ENCODE data around the gene PCDH15.
"Not testable (repeated sequence)": the region's sequence is repeated elsewhere in the genome, so short reads cannot be mapped to it uniquely, and the experiment has no call there.

The PCDH15 gene

DNA sequence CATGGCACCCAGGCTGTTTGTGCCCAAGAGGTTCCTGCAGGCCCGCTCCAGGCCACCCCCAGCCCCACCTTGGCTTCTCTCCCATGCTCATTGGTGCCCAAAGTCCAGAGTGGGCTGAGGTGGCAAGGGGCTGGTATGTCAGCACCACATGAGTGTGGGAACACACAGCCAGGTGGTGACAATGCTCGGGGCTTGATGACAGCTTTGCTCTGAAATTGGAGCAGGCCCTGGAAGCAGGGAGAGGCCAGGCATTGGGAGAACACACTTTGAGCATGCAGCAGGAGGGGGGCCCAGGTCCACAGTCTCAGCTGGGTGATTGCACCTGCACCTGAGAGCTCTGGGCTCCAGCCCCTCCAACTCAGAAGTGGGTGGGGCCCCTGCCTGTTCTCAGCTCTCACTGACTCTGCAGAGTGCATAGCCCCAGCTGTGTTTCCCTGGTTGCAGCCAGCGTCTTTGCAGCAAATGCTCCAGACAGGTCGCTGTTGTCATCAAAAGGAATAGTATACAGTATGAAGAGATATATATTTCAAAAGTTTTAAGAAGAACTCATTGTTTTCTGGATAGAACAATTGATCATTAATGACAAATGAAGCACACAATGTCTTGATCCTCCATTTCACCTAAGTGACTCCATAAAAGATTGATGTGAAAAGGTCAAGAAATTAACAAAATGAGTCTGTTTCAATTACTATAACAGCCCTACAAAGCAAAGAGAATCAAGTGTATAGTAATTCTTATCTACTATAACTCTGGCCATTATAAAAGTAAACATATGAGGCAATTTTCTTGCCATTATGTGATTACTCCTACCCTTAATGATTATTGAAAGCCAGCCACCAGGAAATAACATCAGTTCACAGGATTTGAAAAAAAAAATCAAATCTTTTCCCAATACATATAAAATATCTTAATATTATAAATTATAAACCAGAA is 848.1 kb downstream of the PCDH15 start:
- no peak for DNase-seq

DNA sequence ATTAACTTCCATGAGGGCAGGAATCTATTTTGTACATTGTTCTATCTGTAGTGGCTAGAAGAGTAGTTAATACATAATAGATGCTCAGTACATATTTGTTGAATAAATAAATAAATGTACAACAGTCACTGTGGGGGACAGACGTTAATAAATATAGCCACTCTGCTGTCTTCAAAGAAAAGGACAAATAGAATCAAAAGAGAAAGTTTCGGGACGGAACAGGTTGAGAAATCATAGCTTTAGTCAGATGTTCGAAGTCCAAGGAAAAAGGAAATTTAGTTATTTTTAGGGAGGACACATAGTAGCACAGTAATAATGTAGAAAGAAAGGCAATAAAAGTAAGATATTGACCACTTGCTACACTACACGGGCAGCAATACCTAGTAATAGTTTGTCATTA is 861.4 kb downstream of the PCDH15 start:
- no peak for DNase-seq

DNA sequence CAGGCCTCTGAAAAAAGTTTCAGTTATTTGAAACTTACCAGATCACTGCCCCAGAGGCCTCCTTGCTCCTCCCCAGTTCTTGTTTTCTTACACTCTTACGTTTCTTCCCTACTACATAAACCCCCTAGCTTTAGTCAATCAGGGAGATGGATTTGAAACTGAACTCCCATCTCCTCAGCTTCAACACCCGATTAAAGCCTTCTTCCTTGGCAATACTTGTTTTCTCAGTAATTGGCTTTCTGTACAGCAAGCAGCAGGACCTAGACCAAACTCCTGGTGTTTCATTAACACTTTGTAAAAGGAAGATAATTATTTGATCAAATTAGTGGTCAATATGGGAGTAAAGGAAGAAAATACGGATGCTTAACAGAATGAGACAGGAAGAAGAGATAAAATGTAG is 870.4 kb downstream of the PCDH15 start:
- DNase-seq, result no peak

DNA sequence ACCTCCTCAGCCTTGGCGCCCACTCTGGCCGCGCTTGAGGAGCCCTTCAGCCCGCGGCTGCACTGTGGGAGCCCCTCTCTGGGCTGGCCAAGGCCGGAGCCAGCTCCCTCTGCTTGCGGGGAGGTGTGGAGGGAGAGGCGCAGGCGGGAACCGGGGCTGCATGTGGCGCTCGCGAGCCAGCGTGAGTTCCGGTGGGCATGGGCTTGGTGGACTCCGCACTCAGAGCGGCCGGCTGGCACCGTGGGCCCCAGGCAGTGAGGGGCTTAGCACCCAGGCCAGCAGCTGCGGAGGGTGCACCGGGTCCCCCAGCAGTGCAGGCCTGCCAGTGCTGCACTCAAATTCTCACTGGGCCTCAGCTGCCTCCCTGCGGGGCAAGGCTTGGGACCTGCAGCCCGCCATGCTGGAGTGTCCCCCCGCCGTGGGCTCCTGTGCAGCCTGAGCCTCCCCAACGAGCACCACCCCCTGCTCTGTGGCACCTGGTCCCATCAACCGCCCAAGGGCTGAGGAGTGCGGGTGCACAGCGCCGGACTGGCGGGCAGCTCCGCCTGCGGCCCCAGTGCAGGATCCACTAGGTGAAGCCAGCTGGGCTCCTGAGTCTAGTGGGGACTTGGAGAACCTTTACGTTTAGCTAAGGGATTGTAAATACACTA is 876.9 kb downstream of the PCDH15 start:
- not testable (repeated sequence) for DNase-seq

DNA sequence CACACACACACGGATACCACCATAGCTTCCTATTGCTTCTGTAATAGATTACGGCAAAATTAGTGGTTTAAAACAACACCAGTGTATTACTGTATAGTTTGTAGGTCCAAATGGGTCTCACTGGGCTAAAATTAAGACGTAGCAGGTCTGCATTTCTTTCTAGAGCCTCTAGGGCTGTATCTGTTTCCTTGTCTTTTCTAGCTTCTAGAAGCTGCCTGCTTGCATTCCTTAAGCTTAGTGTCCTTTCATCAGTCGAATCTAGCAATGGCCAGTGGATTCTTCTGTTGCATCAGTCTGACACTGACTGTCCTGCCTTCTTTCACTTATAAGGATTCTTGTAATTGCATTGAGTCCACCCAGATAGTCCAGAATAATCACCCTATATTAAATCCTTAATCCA is 882.3 kb downstream of the PCDH15 start:
- no peak for DNase-seq

DNA sequence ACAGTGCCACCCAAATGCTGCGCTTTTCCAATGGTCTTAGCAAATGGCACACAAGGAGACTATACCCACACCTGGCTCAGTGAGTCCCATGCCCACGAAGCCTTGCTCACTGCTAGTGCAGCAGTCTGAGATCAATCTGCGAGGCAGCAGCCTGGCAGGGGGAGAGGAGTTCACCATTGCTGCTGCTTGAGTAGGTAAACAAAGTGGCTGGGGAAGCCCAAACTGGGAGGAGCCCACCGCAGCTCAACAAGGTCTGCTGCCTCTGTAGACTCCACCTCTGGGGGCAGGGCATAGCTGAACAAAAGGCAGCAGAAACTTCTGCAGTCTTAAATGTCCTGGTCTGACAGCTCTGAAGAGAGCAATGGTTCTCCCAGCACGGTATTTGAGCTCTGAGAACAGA is 891.2 kb downstream of the PCDH15 start:
- DNase-seq, result no peak

DNA sequence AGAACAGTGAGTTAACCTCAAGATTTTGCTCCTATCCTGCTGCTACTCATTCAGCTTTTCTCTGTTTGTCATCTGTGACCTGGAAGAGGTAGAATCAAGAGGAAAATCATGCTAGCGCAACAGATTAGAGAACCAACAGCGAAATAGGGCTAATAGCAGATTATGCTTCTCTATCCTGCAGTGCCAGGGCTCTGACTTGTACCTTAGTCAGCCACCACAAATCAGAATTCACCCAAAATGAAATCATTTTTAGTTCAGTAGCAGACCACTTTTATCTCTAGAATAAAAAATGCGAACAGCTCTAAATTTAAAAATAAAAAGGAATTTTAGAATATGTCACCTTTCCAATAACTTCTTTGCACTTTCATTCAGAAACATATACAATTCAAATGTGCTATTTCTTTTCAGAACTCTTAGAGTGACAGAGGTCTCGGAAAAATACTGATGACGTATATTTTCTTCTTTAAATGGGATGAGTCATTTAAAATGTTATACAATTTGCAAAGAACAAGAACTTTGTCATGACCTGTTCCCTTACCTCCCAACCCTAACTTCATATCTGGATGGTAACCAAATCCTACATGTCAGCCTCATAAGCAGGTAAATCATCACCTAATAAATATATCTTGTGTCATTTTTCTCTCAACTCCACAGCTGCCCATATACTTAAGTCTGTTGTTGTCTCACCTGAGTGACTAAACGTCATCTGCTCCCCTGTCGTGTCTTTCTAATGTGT is 896.4 kb downstream of the PCDH15 start:
- no peak for DNase-seq

DNA sequence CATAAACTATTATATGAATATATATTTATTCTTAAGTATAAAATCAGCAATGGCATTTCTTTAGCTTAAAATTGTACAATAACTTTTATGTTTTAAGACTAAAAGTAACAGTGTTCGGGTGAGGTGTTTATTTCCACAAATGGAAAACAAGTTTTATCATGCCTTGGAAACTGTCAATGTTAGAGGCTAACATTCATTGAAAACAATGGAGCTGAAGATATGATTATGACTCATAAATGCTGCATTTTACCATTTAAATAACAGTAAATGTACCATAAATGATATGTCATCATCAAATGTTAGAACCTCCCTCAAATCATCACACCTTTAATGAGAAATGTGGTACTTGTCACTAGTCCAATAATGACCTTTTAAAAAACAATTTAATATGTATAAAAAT is 897.3 kb downstream of the PCDH15 start:
- no peak for DNase-seq

DNA sequence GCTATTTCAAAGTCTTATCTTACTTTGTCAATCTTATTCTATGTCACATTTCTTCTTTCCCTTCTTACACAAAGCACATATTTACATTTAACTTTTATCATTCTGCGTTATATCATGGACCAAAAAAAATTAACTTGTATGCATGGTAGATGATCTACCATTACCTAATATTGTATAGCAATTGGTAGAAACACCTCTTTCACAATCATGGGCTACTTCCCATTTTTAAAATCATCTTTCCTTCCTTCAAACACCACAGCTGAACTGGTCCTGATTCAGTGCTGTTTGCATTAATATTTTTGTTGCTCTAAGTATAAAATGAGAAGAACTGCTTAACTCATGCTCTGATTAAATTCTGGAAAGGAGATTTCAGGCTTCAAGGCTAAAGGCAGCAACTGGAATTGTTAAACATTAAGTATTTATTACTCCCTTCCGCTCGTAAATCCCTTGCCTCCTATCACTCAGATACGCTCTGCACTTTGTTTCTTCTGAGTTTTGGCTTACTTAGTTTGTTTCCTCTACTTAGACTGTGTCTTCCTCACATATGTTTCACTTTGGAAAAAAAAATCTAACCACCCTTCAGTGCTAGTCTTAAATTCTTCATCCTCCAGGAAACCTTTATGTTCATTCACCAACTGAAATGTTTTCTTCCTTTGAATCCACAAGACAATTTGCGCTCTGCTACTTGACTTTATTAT is 901.4 kb downstream of the PCDH15 start:
- no peak for DNase-seq

DNA sequence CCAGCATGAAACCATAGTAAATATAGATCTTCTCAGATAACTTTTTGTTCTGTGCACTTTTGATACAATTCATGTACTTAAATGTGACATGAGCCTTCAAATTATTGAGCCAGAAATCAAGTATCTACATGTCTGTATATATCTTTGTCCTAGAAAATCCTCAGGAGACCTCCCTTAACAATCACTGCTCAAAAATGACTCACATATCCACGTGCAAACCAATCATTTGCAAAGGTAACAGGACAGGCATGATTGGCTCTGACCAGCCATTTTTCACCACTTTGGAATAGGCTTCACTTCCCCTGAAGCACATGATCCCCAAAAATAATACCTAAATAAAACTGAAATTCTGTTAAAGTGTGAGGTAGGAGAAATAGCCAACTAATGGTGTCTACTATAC is 902.5 kb downstream of the PCDH15 start:
- DNase-seq, result no peak

DNA sequence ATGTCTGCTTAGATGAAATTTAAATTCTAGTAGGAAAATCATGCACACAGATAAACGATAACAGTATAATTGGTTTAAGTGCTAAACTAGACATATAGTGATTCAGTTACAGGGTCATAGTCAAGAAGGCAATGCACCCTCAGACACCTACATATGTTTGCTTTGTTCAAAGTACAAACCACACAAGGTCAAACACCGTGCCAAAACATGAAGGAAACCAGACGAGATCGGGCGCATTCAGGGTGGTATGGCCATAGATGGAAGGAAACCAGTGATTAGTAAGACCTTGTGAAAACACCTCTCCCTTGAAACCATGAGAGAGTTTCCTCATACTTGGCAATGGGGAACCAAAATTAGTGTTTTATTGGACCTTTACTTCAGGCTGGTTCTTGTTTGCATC is 906.9 kb downstream of the PCDH15 start:
- no peak for DNase-seq

DNA sequence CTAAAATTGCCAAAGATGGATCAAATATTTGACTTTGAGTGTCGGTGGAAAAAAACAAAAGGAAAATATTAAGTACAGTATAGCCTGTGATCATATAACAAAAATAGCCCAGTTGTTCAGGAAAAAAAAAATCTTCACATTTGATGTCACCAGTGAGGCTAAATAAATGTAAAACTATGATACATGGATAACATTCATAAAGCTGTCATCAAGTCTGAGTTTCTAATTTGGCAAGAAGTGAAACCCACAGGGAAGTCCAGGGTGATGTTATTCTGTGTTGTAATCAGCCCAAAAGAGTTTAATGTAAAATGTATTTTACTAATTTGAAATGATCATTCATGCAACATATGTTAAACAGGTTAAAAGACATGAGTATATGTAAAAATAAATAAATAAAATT is 908.0 kb downstream of the PCDH15 start:
- DNase-seq, result no peak

DNA sequence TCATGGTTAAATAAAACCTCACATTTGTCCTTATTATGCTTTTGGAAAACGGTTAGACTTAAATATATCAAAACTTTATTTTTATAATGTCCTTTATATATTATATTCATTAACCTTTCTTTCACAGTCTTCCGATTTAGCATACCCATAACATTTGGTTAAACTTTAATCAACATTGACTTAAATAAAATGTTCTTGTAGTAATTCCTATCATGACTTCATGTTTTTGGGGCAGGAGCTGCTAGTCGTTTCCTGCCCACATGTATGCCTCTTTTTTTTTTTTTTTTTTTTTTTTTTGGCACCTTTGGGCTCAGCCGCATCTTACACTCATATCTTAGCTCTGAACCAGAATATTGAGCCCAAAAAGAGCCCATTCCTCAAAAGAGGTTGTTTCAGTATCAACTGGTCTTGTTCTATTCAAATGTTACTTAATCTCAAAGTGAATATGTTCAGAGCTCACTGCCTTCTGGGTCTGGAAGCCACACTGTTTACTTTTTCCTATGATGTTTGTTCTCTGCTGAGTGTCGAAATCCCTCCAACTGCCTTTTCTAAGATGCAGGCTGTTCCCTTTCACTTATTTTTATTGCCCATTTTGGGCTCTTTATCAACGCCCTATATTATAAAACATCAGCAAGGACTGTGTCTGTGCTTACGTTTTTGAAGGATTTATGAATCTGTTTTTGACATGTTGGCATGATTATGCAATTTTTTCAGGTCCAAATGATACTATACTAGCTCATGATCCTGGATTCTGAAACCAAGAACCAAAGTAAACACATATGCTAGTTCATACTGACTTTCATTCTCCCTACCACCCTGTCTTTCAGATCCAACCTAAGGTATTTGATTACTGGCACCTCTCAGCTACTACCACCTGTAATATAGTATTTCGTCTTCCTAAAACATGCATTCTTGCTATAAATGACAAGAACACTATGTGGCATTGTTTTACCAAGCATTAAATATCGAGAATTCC is 914.4 kb downstream of the PCDH15 start:
- no peak for DNase-seq

DNA sequence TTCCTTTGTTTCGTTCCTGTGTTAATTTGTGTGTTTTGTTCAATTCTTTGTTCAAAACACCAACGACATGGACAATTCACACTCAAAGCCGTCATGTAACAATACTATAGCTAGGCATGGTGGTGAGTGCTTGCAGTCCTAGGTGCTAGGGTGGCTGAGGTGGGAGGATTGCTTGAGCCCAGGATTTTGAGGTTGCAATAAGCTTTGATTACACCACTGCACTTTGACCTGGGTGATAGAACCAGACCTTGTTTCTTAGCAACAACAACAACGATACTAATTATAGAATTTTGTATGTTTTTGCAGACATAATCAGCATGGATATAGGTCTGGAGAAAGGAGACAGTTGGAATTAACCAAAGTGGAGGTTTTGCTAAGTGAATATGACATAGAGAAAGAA is 936.2 kb downstream of the PCDH15 start:
- no peak for DNase-seq

DNA sequence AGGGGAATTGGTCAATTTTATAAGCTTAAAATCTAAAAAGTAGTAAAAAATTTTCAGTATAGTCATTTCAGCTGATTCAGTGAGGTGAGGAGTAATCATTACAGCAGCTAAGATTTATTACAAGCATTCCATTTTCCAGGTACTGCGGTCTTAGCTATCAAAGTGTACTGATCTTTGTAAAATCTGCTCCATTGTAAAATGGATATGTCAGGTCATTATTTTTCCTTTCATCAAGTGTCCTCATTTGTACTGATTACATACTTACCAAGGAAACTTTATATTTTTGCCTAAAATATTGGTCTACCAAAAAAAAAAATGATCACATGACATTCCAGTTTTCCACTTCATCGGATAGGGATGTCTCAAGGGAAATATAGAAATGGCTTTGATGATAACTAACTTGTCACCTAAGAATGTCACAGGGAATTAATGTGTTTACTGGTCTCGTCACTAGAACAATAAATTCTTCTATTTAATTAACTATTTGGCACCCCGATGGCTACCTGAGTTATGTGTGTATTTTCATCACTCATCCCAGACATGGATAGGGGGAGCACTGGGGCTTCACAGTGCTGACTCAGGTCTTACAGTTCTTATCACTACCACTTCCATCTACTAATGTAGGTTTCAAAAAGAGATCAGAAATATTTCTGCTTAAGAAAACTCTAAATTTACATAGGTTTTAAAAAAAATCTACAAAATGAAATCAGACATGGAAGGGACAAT is 948.4 kb downstream of the PCDH15 start:
- no peak for DNase-seq

DNA sequence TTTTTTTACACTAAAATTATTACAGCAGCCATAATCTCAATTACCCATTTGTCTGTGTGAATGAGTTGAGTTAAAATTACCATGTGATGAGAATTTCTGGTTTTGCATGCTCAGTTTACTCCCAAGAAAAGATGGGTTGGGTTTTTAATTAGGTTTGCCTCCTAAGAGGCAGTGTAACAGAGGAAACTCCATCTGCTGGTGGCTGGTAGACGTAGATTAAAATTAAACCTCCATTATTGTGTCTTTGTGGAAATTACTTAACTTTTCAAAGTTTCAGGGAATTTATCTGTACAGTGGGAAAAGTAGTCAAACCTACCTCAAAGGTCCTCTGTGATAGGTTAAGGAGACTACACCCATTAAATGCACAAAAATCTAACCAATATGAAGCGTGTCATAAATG is 954.2 kb downstream of the PCDH15 start:
- DNase-seq, result no peak

DNA sequence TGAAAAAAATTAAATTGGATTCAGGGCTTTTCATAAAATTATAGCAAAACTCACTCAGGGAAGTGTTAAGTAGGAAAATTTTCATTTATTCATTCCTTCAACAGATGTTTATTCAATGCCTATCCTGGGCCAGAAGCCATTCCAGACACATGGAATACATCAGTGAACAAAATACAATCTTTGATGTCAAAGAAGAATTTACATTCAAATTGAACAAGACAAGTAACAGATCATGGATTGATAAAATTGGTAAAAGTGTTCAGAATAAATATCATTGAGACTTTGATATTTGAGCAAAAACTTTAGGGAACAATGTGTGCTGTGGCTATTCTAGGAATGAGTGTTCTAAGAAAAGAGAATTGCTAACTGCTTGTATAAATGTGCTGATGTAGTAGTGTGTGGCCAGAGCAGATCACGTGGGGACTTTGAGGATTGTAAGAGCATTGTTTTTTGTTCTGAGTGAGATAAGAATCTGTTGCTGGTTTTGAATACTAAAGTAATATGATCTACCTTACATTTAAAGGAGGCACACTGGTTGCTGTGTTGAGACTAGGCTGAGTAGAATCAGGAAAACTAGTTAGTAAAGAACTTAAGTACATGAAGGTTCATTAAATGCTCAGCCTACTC is 957.2 kb downstream of the PCDH15 start:
- no peak for DNase-seq

DNA sequence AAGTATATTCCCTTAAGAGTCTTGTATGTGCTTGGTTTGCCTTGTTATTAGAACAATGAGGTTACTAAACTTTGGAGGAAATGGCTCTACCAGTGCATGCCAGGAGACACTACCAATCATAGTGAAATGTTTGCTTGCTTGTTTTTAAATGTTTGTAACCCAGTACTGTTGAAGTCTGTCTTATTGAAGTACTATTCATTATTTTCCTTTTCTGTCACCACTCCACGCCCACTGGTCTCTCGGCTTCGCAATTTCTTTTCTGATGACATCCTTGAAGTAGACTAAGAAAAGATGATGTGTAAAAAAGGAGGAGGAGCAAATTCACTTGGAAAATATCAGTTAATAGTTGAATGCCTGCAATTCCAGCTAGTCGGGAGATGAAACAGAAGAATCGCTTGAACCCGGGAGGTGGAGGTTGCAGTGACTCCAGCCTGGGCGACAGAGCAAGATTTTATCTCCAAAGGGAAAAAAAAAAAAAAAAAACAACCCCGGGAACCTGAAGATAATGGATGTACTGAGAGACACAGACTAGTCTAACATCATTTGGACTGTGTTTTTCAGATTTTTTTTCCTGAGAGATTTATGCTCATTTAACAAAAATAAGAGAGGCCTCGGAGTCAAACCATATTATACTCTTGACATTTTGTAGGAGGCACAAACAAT is 959.4 kb downstream of the PCDH15 start:
- DNase-seq, result no peak

DNA sequence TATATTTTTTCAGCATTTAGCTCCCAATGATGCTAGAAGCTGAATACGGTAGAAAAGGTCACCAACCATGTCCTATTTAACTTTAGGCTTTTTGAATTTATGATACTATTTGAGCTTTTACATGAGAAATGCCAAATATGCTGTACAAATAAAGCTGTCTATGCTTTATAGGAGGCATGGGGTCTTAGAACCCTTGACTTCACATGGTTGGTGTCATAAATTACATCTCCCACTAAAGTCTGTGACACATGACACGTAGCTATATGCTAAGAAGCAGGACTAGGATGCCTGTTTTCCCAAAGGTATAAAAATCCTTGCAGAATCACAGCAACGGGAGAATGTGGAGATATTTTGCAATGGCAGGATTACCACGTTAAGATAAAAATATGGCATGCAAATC is 960.4 kb downstream of the PCDH15 start:
- no peak for DNase-seq

DNA sequence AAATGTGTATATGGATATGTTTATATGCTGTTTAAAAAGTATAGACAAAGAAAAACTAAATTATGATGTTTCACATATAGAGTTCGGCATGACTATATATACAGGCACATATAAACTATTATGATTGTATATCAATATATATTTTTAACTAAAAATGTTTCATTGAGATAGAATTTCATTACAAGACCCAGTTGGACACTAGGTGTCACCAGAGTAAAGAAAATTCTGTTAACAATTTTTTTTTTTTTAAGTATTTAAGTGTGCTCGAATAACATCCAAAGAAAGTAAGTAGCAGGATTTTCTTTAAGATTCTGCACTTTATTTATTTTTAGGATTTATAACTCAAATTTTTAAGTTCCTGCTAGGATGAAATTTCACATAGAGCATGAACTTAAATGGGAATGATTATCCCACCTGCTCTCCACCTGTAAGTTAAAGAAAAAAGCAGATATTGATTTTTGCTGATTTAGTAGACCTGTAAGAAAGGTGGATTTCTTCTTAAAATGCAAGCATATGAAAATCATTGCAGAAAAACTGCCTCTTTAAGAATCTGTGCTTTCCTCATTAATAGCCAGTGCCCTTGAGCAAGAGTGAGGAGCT is 961.5 kb downstream of the PCDH15 start:
- no peak for DNase-seq

All from CD4-positive, alpha-beta T cell treated with Interferon gamma for 1 hour (primary cell).